CD4-positive, alpha-beta T cell treated with Interleukin-4 for 1 hour (primary cell): ENCODE measurements around the gene GRM5.
A peak's percentile ranks its signal among the peaks of the same experiment; 100 is the strongest.
"Not testable (repeated sequence)": the region's sequence is repeated elsewhere in the genome, so short reads cannot be mapped to it uniquely, and the experiment has no call there.

ENCODE experiments used
- DNase-seq, 2 donors: peaks; one replicate each; pipeline ENCODE4 v3.0.0-alpha.2; 2020 to 2022

Gene GRM5

DNA sequence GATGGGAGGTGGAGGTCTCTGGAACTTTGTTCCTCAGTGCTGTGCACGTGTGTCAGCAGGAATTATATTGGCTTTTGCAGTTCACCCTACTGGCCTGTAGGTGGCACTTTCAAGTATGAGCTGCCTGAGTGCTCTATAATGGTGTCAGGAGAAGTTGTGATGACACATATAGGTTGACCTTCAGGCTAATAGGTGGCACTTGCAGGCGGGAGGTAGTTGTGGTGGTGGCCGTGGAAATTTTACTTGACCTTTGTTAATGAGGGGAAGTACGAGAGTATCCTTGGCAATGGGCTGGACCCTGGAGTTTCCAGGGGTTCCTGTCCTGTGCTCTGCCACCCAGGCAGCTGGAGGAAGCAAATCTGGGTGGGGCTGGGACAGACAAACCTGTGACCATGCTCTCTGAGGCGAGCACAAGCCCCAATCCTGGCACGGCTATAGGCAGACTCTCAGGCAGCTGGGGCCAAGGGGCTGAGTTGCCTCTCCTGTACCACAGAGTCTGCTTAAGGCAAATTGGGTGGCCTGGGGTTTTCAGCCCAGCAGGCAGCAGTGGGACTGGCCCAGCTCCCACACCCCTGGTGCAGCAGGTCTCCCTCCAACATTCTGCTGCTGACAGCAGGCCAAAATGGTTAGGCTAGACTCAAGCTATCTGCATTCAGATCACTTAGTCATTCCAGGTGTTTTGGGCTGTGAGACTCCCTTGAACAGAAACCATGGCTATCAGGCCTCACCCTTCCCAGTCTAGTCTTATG lies 580.7 kb downstream of the GRM5 start:
- peak; percentile 50 to 51 for DNase-seq

DNA sequence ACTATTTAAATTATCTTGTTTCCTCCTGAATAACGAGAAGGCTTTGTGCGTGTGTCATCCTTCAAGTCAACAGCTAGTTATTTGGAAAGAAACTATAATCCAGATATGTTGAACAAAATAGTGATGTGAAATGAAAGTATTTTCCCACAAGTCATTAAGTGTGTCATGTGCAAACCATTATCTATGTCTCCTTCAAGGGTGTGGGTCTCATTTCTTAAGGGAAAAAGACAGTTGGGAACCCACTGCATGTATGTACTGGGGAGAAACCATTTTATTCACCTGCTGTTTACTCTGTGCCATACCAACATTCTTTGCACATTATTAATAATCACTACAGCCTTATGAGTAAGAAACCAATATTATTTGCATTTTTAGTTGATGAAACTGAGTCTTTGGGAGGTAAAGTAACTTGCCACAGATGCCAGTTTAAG lies 582.9 kb downstream of the GRM5 start:
- DNase-seq: no peak

DNA sequence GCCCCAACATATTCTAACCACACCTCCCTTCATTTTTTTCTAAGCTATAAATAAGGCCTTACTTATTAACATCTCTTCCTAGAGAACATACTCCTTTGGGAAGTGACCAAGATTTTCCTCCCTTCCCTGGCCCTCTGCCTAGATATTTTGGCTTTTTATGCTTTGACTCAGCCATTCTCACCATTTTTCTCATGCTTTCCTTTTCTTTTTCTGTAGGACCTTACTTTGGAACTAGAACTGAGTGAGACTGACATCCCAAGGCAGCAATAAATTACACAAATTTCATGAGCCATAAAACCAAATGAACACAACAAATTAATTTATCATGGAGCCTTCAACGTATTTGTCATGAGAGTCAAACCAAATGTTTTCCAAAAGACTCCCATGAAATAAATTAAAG lies 585.6 kb downstream of the GRM5 start:
- DNase-seq: no peak

DNA sequence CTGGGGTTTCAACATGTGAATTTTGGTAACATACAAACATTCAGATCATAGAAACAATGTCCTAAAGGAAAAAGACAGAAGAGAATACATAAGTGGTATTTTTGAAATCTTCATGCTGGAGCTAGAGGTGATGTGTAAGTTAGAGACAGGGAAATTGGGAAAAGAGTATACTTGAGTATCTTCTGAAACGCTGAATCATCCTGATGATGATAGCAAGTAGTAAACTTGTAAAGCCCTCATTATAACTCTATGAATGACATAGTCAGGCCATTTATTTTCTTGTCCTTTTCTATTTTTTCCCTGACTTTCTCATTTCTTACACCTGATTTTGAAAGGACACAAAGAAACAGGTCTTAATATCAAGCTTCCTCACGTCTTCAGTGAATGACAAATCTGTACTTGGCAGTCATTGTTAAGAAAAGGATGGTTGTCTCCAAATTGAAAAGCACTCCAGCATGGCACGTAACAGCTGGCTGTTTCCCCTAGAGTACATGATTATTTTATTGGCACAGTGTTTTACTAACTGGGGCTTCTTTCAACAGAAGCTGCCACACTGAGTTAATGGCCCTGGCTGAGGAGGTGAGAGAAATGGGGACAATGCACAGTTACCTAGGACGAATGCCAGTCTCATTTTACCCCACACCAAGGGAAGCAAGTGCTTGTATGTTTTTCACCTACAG lies 587.5 kb downstream of the GRM5 start:
- DNase-seq: no peak

DNA sequence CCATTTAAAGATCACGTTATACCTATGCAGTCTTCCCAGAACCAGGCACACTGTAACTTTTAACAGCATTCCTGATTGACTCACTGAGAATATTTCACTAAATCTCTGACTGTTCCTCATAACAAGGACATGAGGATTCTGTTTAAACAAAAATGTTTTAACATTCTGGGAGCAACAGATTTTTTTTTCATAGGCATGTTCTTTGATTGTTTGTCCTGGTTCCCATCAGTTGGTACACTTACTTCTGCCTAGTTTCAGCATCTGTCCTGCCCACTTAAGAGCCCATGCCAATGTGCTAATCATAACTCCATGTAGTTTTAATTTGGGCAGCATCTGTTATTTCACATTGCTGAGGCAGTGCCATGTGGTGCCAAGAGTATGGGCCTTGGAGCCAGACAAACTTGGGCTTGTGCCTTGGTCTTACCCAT lies 589.8 kb downstream of the GRM5 start:
- no peak for DNase-seq

DNA sequence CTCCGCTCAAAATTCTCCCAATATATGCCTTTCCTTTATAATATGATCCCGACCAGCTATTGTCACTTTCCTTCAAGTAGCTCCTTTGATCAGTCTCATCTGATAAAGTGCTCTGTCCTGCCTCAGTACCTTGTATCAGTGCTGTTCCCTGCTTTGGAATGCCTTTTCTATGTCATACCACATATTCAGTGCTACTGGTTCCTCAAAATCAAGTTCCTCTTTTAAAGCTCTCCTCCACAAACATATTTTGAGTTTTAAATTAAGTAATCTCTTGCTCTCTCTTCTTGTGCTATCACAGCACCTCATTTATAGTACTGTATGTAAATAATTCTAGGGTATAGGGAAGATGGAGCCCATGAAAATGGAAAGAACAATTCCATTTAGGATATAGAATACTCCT lies 591.1 kb downstream of the GRM5 start:
- DNase-seq: no peak

DNA sequence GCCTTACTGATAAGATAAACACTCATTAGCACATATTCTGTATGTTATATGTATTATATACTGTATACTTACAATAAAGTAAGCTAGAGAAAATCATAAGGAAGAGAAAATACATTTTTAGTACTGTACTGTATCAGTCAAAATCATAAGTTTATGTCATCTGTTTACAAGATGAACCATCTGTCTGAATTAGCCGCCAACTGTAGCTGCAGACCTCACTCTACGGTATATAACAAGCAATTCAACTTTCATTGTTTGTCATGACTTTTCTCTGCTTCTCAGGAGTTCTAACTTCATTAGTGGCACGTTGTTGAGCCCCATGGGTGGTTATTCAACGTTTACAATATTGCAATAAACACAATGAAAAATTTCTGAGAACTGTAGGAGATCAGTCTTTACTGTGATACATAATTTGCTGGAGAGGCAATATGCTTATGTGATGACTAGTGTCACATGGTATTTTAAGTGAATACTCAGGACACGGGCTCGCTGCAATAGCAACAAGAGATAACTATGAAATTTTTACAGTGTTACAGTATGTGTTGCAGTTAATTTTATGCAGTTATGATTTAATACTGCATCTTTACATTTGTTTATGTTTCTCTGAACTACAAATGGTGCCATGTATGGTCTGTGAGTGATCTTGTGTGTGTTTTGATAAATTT lies 596.1 kb downstream of the GRM5 start:
- DNase-seq: no peak

DNA sequence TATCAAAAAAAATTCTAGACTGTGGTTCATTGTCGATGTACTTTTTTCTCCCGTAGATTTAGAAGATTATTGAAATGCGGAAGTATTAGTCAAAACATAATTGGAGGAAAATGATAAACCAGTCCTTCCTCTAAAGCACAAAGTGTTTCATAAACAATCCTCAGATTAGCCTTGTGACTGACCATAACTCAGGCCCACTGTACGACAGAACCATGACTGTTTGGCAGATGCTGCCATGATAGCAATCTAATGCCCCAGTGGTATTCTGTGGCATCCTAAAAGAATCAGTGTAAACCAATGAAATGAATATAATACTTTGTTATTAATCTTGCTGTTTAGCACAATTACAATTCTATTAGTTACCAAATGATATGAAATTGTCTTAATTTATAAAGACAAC lies 601.3 kb downstream of the GRM5 start:
- no peak for DNase-seq

DNA sequence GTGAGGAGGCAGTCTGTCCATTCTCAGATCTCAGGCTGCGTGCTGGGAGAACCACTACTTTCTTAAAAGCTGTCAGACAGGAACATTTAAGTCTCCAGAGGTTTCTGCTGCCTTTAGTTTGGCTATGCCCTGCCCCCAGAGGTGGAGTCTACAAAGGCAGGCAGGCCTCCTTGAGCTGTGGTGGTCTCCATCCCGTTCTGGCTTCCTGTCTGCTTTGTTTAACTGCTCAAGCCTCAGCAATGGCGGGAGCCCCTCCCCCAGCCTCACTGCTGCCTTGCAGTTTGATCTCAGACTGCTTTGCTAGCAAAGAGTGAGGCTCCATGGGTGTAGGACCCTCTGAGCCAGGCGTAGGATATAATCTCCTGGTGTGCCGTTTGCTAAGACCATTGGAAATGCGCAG lies 602.5 kb downstream of the GRM5 start:
- DNase-seq: not testable (repeated sequence)

- DNase-seq: not testable (repeated sequence)
Measured at GRCh38 chr11:88458047-88458446, 607.7 kb downstream of the GRM5 start.

GRCh38 chr11:88455974-88456373 lies 609.8 kb downstream of the GRM5 start:
- no peak for DNase-seq

DNA sequence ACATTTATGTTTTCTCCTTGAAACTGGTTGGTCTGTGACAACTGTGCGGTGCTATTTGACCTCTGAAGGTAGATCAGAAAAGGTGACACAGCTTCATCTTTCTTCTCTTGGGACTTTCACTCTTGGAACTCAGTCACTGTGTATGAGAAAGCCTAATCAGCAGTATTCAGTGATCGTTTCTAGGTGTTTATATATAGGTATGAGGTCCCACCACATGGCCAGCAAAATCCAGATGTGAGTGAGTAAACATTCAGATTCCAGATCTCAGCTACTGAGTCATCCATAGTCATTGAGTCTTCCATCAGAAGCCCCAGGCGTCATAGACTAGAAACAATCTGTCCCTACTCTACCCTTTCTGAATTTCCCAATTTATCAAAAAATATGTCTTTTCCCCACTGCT lies 610.9 kb downstream of the GRM5 start:
- no peak for DNase-seq
